ENCODE results near the gene SCUBE1. TPM values are rescaled to one million over a fixed set of nuclear protein-coding genes. Genes with fewer than 3 reads are reported as not detected.

Gene SCUBE1
- total and polyA plus RNA-seq, 2 donors from 2014 or later: 2.3 to 7.1 TPM

DNA sequence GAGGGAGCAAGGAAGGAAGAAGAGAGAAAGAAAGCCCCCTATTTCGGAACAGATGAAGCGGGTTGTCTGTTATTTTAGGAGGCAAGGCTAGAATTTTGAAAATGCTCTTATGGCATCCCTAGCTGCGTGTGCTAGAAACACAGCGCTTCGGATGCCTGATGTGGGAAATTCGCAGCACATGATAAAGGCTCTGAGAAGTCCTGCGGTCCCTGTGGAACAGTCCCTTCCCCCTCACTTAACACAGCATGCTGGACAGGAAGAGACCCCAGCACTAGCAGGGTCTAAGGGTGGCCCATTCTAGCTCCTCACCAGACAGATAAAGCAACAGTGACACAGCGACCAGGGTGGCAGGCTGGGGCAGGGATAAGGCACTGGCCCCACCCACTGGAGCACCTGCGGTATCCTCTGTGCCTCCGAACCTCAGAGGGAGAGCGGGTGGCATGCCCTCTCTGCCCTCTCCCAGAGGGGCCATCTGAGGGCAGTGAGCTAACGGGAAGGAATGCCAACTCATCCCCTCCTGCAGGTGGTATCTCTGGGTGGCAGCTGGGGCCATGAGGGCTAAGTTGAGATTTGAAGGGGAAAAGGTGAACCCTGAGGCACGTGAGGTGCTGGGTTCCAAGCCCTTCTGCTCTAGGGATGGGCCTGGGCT lies 75.7 kb downstream of the SCUBE1 start:
- intact Hi-C loops (cut with DNase I): no loop called here
- peaks cover 6 to 14% (median 7%) of the 10 kb centered on the region in 3 donors for H3K4me1 ChIP-seq (ENCODE audit: control insufficient read depth in 2 of 3, insufficient read depth in 2 of 3, low read depth in 1 of 3, low read length in 3 of 3)
- TF ChIP-seq, protein P1, sequence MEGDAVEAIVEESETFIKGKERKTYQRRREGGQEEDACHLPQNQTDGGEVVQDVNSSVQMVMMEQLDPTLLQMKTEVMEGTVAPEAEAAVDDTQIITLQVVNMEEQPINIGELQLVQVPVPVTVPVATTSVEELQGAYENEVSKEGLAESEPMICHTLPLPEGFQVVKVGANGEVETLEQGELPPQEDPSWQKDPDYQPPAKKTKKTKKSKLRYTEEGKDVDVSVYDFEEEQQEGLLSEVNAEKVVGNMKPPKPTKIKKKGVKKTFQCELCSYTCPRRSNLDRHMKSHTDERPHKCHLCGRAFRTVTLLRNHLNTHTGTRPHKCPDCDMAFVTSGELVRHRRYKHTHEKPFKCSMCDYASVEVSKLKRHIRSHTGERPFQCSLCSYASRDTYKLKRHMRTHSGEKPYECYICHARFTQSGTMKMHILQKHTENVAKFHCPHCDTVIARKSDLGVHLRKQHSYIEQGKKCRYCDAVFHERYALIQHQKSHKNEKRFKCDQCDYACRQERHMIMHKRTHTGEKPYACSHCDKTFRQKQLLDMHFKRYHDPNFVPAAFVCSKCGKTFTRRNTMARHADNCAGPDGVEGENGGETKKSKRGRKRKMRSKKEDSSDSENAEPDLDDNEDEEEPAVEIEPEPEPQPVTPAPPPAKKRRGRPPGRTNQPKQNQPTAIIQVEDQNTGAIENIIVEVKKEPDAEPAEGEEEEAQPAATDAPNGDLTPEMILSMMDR (IDR thresholded peaks at IDR 0.05; ENCODE audit: borderline replicate concordance, extremely low read depth, insufficient read depth): no peak
- FAIRE-seq (no peak), DNase-seq (no peak)
- no peak overlapping the region for H3K4me3 ChIP-seq (ENCODE audit: low read length in 3 of 3)
- no peak overlapping the region for H3K9ac ChIP-seq (ENCODE audit: low read length in 3 of 3)
- no peaks in the 10 kb centered on the region for H3K27me3 ChIP-seq (ENCODE audit: control insufficient read depth, insufficient read depth, low read length)
- no peaks in the 10 kb centered on the region for H3K9me3 ChIP-seq (ENCODE audit: control insufficient read depth in 2 of 3, insufficient read depth in 1 of 3, low read length in 3 of 3)
- H3K36me3 ChIP-seq (ENCODE audit: control insufficient read depth in 2 of 3, insufficient read depth in 3 of 3, low read length in 3 of 3): no peaks in the 10 kb centered on the region
- no peak overlapping the region for H3K27ac ChIP-seq (ENCODE audit: low read depth in 2 of 2, low read length in 2 of 2)

- H3K27me3 ChIP-seq (ENCODE audit: control insufficient read depth, insufficient read depth, low read length): no peaks in the 10 kb centered on the region
- intact Hi-C loops (cut with DNase I): no loop called here
- FAIRE-seq: no peak
Measured at GRCh38 chr22:43266076-43266475, 77.1 kb downstream of the SCUBE1 start.

GRCh38 chr22:43263645-43264514 lies 79.3 kb downstream of the SCUBE1 start:
- peaks cover 6 to 14% (median 7%) of the 10 kb centered on the region in 3 donors for H3K4me1 ChIP-seq (ENCODE audit: control insufficient read depth in 2 of 3, insufficient read depth in 2 of 3, low read depth in 1 of 3, low read length in 3 of 3)
- H3K4me3 ChIP-seq (ENCODE audit: low read length in 3 of 3): peak overlapping the region in 2 of 3 donors; percentile 8 to 39
- FAIRE-seq (no peak), DNase-seq (peak; percentile 75 to 94 (median 88))
- no peaks in the 10 kb centered on the region for H3K27me3 ChIP-seq (ENCODE audit: control insufficient read depth, insufficient read depth, low read length)
- H3K27ac ChIP-seq (ENCODE audit: low read depth in 2 of 2, low read length in 2 of 2): peak overlapping the region in 1 of 2 donors; percentile 50
- H3K9me3 ChIP-seq (ENCODE audit: control insufficient read depth in 2 of 3, insufficient read depth in 1 of 3, low read length in 3 of 3): no peaks in the 10 kb centered on the region
- H3K36me3 ChIP-seq (ENCODE audit: control insufficient read depth in 2 of 3, insufficient read depth in 3 of 3, low read length in 3 of 3): no peaks in the 10 kb centered on the region
- TF ChIP-seq, protein P1 (IDR thresholded peaks at IDR 0.05; ENCODE audit: borderline replicate concordance, extremely low read depth, insufficient read depth): no peak
- intact Hi-C loops (cut with DNase I): no loop called here
- no peak overlapping the region for H3K9ac ChIP-seq (ENCODE audit: low read length in 3 of 3)

More at GRCh38 chr22:43266076-43266475, 77.1 kb downstream of the SCUBE1 start:
- no peaks in the 10 kb centered on the region for H3K9me3 ChIP-seq (ENCODE audit: control insufficient read depth in 2 of 3, insufficient read depth in 1 of 3, low read length in 3 of 3)
- H3K4me3 ChIP-seq (ENCODE audit: low read length in 3 of 3): no peak overlapping the region
- H3K4me1 ChIP-seq (ENCODE audit: control insufficient read depth in 2 of 3, insufficient read depth in 2 of 3, low read depth in 1 of 3, low read length in 3 of 3): peaks cover 6 to 14% (median 7%) of the 10 kb centered on the region in 3 donors
- TF ChIP-seq, protein P1 (IDR thresholded peaks at IDR 0.05; ENCODE audit: borderline replicate concordance, extremely low read depth, insufficient read depth): no peak
- no peak overlapping the region for H3K9ac ChIP-seq (ENCODE audit: low read length in 3 of 3)
- peak in 4 of 5 donors; percentile 68 to 76 (median 74) for DNase-seq
- no peak overlapping the region for H3K27ac ChIP-seq (ENCODE audit: low read depth in 2 of 2, low read length in 2 of 2)
- H3K36me3 ChIP-seq (ENCODE audit: control insufficient read depth in 2 of 3, insufficient read depth in 3 of 3, low read length in 3 of 3): no peaks in the 10 kb centered on the region

Data from kidney (tissue), 14 donors.